SK-N-SH (cell line): Measurements from ENCODE around the gene ATP6V1C2. TPM values are rescaled to one million over a fixed set of nuclear protein-coding genes. Genes with fewer than 3 reads are reported as not detected.

ENCODE experiments used
- CTCF ChIA-PET: fragments of 300-600, 350-600 bp; formaldehyde crosslinking; extraction: SDS; loops from one replicate; lab custom pipeline; 2021; lab: Yijun Ruan, JAX
- POLR2A ChIA-PET: fragments of 350-600 bp; sonication (Branson Sonifier 250); formaldehyde crosslinking; extraction: SDS; loops from one replicate; lab custom pipeline; 2020; ENCODE audit warnings: antibody characterized with exemption, inconsistent platforms; lab: Yijun Ruan, JAX
- DNase-seq: peaks from one replicate; pipeline ENCODE4 v3.0.0; 2012
- H2AFZ ChIP-seq: fragments of 200-600 bp; sonication (generic); 2 replicates; pipeline ENCODE4 v1.8.1; 2016; ENCODE audit warnings: antibody characterized with exemption, mild to moderate bottlenecking, low read depth
- H3F3A ChIP-seq: fragments of 200-600 bp; sonication (generic); replicated peaks from 2 replicates; pipeline ENCODE3; 2016; ENCODE audit warnings: antibody characterized with exemption, mild to moderate bottlenecking; ENCODE audit not compliant: insufficient read depth
- H3K27ac ChIP-seq, 2 experiments: fragments of 200-500 bp in 1 of 2; fragments of 200-600 bp in 1 of 2; sonication (Bioruptor generic) in 1 of 2; sonication (generic), shearing (Covaris generic) in 1 of 2; 2 replicates each; pipeline versions ENCODE4 v1.5.1 to v1.6.1; 2014 to 2016; ENCODE audit warnings: low read depth in 2 of 2, inconsistent platforms in 1 of 2, low read length in 1 of 2, mild to moderate bottlenecking in 1 of 2, mixed read lengths in 1 of 2
- H3K27me3 ChIP-seq: fragments of 200-600 bp; sonication (generic), shearing (Covaris generic); 2 replicates; pipeline ENCODE4 v1.6.1; 2016; ENCODE audit warnings: mixed run types; ENCODE audit not compliant: insufficient read depth
- H3K36me3 ChIP-seq, 2 experiments: fragments of 200-500 bp in 1 of 2; fragments of 200-600 bp in 1 of 2; sonication (Bioruptor generic) in 1 of 2; sonication (generic) in 1 of 2; replicated peaks in 1 of 2; 2 replicates each; pipeline versions ENCODE3 to v1.5.1; 2014 to 2016; ENCODE audit warnings: low read length in 1 of 2, mild to moderate bottlenecking in 1 of 2; ENCODE audit not compliant: insufficient read depth in 2 of 2, control insufficient read depth in 1 of 2
- H3K4me1 ChIP-seq, 2 experiments: fragments of 200-500 bp in 1 of 2; fragments of 200-600 bp in 1 of 2; sonication (Bioruptor generic) in 1 of 2; sonication (generic), shearing (Covaris generic) in 1 of 2; 2 replicates each; pipeline versions ENCODE4 v1.5.1 to v1.6.1; 2014 to 2016; ENCODE audit warnings: low read depth in 1 of 2, low read length in 1 of 2, mixed run types in 1 of 2; ENCODE audit not compliant: insufficient read depth in 2 of 2, control insufficient read depth in 1 of 2
- H3K4me2 ChIP-seq: fragments of 200-600 bp; sonication (generic), shearing (Covaris generic); 2 replicates; pipeline ENCODE4 v1.6.1; 2017; ENCODE audit warnings: mixed run types
- H3K4me3 ChIP-seq, 2 experiments: fragments of 200-500 bp in 1 of 2; fragments of 200-600 bp in 1 of 2; sonication (Bioruptor generic) in 1 of 2; sonication (generic), shearing (Covaris generic) in 1 of 2; 2 replicates each; pipeline versions ENCODE4 v1.5.1 to v1.8.1; 2014 to 2016; ENCODE audit warnings: low read depth in 2 of 2, inconsistent platforms in 1 of 2, low read length in 1 of 2, mild to moderate bottlenecking in 1 of 2, mixed read lengths in 1 of 2, moderate library complexity in 1 of 2
- H3K79me2 ChIP-seq: fragments of 200-600 bp; sonication (generic); 2 replicates; pipeline ENCODE4 v1.8.1; 2017; ENCODE audit warnings: mild to moderate bottlenecking; ENCODE audit not compliant: insufficient read depth
- H3K9ac ChIP-seq: fragments of 200-600 bp; sonication (generic); 2 replicates; pipeline ENCODE4 v1.6.1; 2017; ENCODE audit warnings: mixed run types
- H3K9me2 ChIP-seq: fragments of 200-600 bp; sonication (generic); 2 replicates; pipeline ENCODE4 v1.6.1; 2017; ENCODE audit warnings: mixed run types
- H3K9me3 ChIP-seq: fragments of 200-600 bp; sonication (generic); 2 replicates; pipeline ENCODE4 v1.6.1; 2017; ENCODE audit warnings: mixed run types, mild to moderate bottlenecking, moderate library complexity
- H4K20me1 ChIP-seq: fragments of 200-600 bp; sonication (generic); 2 replicates; pipeline ENCODE4 v1.6.1; 2017; ENCODE audit warnings: mild to moderate bottlenecking, mixed run types; ENCODE audit not compliant: insufficient read depth
- CHD2 ChIP-seq: fragments of 150-350 bp; IDR thresholded peaks from 2 replicates; pipeline ENCODE4 v1.6.1; 2018; ENCODE audit warnings: low read length; ENCODE audit not compliant: partially characterized antibody
- FOSL2 ChIP-seq: IDR thresholded peaks from 2 replicates; pipeline ENCODE4 v1.4.0; 2012; ENCODE audit warnings: low read depth, mild to moderate bottlenecking, moderate library complexity, borderline replicate concordance
- FOXM1 ChIP-seq: IDR thresholded peaks from 2 replicates; pipeline ENCODE4 v1.4.0; 2012; ENCODE audit warnings: low read depth, mild to moderate bottlenecking
- GABPA ChIP-seq: IDR thresholded peaks from 2 replicates; pipeline ENCODE4 v1.4.0; 2012; ENCODE audit warnings: low read depth, mild to moderate bottlenecking
- IRF3 ChIP-seq: fragments of 150-350 bp; IDR thresholded peaks from 2 replicates; pipeline ENCODE4 v1.6.1; 2016; ENCODE audit warnings: mild to moderate bottlenecking, low read depth, low read length
- MAX ChIP-seq: IDR thresholded peaks from 2 replicates; pipeline ENCODE4 v1.4.0; 2012; ENCODE audit warnings: low read depth
- MEF2A ChIP-seq: IDR thresholded peaks from 2 replicates; pipeline ENCODE4 v1.4.0; 2012; ENCODE audit warnings: low read depth, borderline replicate concordance
- MXI1 ChIP-seq: IDR thresholded peaks from 2 replicates; pipeline ENCODE4 v1.6.1; 2012; ENCODE audit warnings: mild to moderate bottlenecking, low read depth, low read length, improper control_type of control experiment
- NFIC ChIP-seq: IDR thresholded peaks from 2 replicates; pipeline ENCODE4 v1.4.0; 2012; ENCODE audit warnings: borderline replicate concordance
- NRF1 ChIP-seq: IDR thresholded peaks from 2 replicates; pipeline ENCODE4 v1.6.1; 2012; ENCODE audit warnings: low read depth, mild to moderate bottlenecking, low read length
- PBX3 ChIP-seq: IDR thresholded peaks from 2 replicates; pipeline ENCODE4; 2012
- POLR2AphosphoS5 ChIP-seq: IDR thresholded peaks from 2 replicates; pipeline ENCODE4 v1.6.1; 2012; ENCODE audit warnings: low read depth, low read length
- RAD21 ChIP-seq: IDR thresholded peaks from 2 replicates; pipeline ENCODE4 v1.6.1; 2012; ENCODE audit warnings: mild to moderate bottlenecking, low read length
- RFX5 ChIP-seq: IDR thresholded peaks from 2 replicates; pipeline ENCODE4 v1.6.1; 2012; ENCODE audit warnings: mild to moderate bottlenecking, improper control_type of control experiment, low read length
- SIN3A ChIP-seq: IDR thresholded peaks from 2 replicates; pipeline ENCODE4 v1.6.1; 2012; ENCODE audit warnings: low read depth, mild to moderate bottlenecking, low read length, moderate library complexity, borderline replicate concordance
- SMC3 ChIP-seq: IDR thresholded peaks from 2 replicates; pipeline ENCODE4 v1.6.1; 2012; ENCODE audit warnings: low read depth, low read length, improper control_type of control experiment
- TAF1 ChIP-seq: IDR thresholded peaks from 2 replicates; pipeline ENCODE4 v1.6.1; 2012; ENCODE audit warnings: low read depth, mild to moderate bottlenecking, low read length, moderate library complexity, borderline replicate concordance
- YY1 ChIP-seq: IDR thresholded peaks from 2 replicates; pipeline ENCODE4 v1.4.0; 2012; ENCODE audit warnings: low read depth, mild to moderate bottlenecking
- WGBS: methylation state at CpG from one replicate; pipeline ENCODE4 v1.1.6; 2017; ENCODE audit warnings: low lambda C conversion rate; 5-methylcytosine and 5-hydroxymethylcytosine counted together
- polyA plus RNA-seq, 3 experiments: library from polyadenylated mRNA; depleted of rRNA; stranded (reverse); fragments of >200 nt; gene quantifications; 2 replicates each; pipeline ENCODE4 v1.2.3, GENCODE V29; 2012
- TF ChIP-seq, protein P1 (sequence below): IDR thresholded peaks from 2 replicates; pipeline ENCODE4 v1.6.1; 2012; ENCODE audit warnings: mild to moderate bottlenecking, low read depth, low read length, moderate library complexity
- TF ChIP-seq, protein P2 (sequence below): fragments of 150-350 bp; IDR thresholded peaks from 2 replicates; pipeline ENCODE4 v1.6.1; 2017; ENCODE audit warnings: antibody characterized with exemption, low read length, low read depth, borderline replicate concordance

The ATP6V1C2 gene
- polyA plus RNA-seq, 1 of the 3 experiments (the other 2 are of a cell fraction) = 0.12 TPM

- no peak overlapping the region for H3K9ac ChIP-seq
- CTCF ChIA-PET = interaction anchor here (0.8 to 1.9 kb wide), 3 partner anchors 11 to 749 kb away, joined by 3 to 6 read pairs (median 5); partner anchors contain the start of gene ATP6V1C2
Measured at GRCh38 chr2:10732924-10733565, 11.6 kb downstream of the ATP6V1C2 start.

GRCh38 chr2:10733566-10733925 is 12.1 kb downstream of the ATP6V1C2 start:
- H3F3A ChIP-seq = no peaks in the 10 kb centered on the region
- H3K9ac ChIP-seq = no peak overlapping the region
- no peaks in the 10 kb centered on the region for H3K9me3 ChIP-seq
- no peaks in the 10 kb centered on the region for H3K27me3 ChIP-seq
- no peaks in the 10 kb centered on the region for H3K79me2 ChIP-seq
- no peak overlapping the region for H3K27ac ChIP-seq
- H3K4me3 ChIP-seq = no peak overlapping the region
- H4K20me1 ChIP-seq = no peaks in the 10 kb centered on the region
- CTCF ChIA-PET = interaction anchor here (1.6 to 1.9 kb wide), 2 partner anchors 12 to 99 kb away, joined by 5 to 6 read pairs; partner anchors contain the start of gene ATP6V1C2
- WGBS = 88% methylated on average over 6 of the region's 6 CpGs
- no peak overlapping the region for H3K4me2 ChIP-seq
- no peaks in the 10 kb centered on the region for H3K36me3 ChIP-seq
- POLR2A ChIA-PET = no interaction called here
- H2AFZ ChIP-seq = no peak overlapping the region
- no peak for DNase-seq
- no peaks in the 10 kb centered on the region; a peak in 1 of 4 replicates for H3K4me1 ChIP-seq
- H3K9me2 ChIP-seq = no peaks in the 10 kb centered on the region
- no peak for TF ChIP-seq GABPA
- no peak for TF ChIP-seq IRF3
- no peak for TF ChIP-seq NFIC
- TF ChIP-seq TAF1 = no peak
- TF ChIP-seq YY1 = no peak
- no peak for TF ChIP-seq SMC3
- TF ChIP-seq SIN3A = no peak
- TF ChIP-seq, protein P1, sequence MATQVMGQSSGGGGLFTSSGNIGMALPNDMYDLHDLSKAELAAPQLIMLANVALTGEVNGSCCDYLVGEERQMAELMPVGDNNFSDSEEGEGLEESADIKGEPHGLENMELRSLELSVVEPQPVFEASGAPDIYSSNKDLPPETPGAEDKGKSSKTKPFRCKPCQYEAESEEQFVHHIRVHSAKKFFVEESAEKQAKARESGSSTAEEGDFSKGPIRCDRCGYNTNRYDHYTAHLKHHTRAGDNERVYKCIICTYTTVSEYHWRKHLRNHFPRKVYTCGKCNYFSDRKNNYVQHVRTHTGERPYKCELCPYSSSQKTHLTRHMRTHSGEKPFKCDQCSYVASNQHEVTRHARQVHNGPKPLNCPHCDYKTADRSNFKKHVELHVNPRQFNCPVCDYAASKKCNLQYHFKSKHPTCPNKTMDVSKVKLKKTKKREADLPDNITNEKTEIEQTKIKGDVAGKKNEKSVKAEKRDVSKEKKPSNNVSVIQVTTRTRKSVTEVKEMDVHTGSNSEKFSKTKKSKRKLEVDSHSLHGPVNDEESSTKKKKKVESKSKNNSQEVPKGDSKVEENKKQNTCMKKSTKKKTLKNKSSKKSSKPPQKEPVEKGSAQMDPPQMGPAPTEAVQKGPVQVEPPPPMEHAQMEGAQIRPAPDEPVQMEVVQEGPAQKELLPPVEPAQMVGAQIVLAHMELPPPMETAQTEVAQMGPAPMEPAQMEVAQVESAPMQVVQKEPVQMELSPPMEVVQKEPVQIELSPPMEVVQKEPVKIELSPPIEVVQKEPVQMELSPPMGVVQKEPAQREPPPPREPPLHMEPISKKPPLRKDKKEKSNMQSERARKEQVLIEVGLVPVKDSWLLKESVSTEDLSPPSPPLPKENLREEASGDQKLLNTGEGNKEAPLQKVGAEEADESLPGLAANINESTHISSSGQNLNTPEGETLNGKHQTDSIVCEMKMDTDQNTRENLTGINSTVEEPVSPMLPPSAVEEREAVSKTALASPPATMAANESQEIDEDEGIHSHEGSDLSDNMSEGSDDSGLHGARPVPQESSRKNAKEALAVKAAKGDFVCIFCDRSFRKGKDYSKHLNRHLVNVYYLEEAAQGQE = no peak
- TF ChIP-seq, protein P2, sequence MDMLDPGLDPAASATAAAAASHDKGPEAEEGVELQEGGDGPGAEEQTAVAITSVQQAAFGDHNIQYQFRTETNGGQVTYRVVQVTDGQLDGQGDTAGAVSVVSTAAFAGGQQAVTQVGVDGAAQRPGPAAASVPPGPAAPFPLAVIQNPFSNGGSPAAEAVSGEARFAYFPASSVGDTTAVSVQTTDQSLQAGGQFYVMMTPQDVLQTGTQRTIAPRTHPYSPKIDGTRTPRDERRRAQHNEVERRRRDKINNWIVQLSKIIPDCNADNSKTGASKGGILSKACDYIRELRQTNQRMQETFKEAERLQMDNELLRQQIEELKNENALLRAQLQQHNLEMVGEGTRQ = no peak
- no peak for TF ChIP-seq PBX3
- no peak for TF ChIP-seq MXI1
- no peak for TF ChIP-seq FOSL2
- no peak for TF ChIP-seq NRF1
- no peak for TF ChIP-seq MEF2A
- TF ChIP-seq FOXM1 = no peak

More at GRCh38 chr2:10732924-10733565, 11.6 kb downstream of the ATP6V1C2 start:
- Histone ChIP-seq H3F3A (no peaks in the 10 kb centered on the region), H3K4me2 (no peak overlapping the region), H3K4me1 (no peaks in the 10 kb centered on the region; a peak in 1 of 4 replicates), H3K27ac (no peak overlapping the region), H3K79me2 (no peaks in the 10 kb centered on the region), H3K4me3 (no peak overlapping the region), H2AFZ (no peak overlapping the region), H3K36me3 (no peaks in the 10 kb centered on the region), H3K9me3 (no peaks in the 10 kb centered on the region), H3K27me3 (no peaks in the 10 kb centered on the region), H3K9me2 (no peaks in the 10 kb centered on the region), H4K20me1 (no peaks in the 10 kb centered on the region)
- TF ChIP-seq RFX5 (no peak), CHD2 (no peak), MXI1 (no peak), POLR2AphosphoS5 (no peak), MAX (no peak), RAD21 (no peak)
- TF ChIP-seq, protein P2 = no peak
- POLR2A ChIA-PET = no interaction called here
- no peak for DNase-seq
- 72% methylated on average over 9 of the region's 9 CpGs for WGBS
